Ectodermal cell (in vitro differentiated cells): ENCODE measurements around the gene PDE10A.
"Not testable (repeated sequence)": the region's sequence is repeated elsewhere in the genome, so short reads cannot be mapped to it uniquely, and the experiment has no call there.

ENCODE experiments used
- H3K27ac ChIP-seq: 2 replicates; pipeline ENCODE4 v1.7.0; 2013; ENCODE audit warnings: mild to moderate bottlenecking, low read depth, low read length; ENCODE audit not compliant: insufficient read depth, poor library complexity, severe bottlenecking
- H3K27me3 ChIP-seq: 2 replicates; pipeline ENCODE4 v1.7.0; 2013; ENCODE audit warnings: mild to moderate bottlenecking, low read length; ENCODE audit not compliant: insufficient read depth, control insufficient read depth, poor library complexity, severe bottlenecking
- H3K36me3 ChIP-seq: one replicate; pipeline ENCODE4 v1.7.0; 2013; ENCODE audit warnings: low read length; ENCODE audit not compliant: control insufficient read depth, insufficient read depth
- H3K4me1 ChIP-seq: one replicate; pipeline ENCODE4 v1.7.0; 2013; ENCODE audit warnings: low read length; ENCODE audit not compliant: control insufficient read depth, insufficient read depth
- H3K4me3 ChIP-seq: 2 replicates; pipeline ENCODE4 v1.7.0; 2013; ENCODE audit warnings: low read depth, low read length, control low read depth; ENCODE audit not compliant: insufficient read depth
- H3K9me3 ChIP-seq: 2 replicates; pipeline ENCODE4 v1.7.0; 2013; ENCODE audit warnings: mild to moderate bottlenecking, low read length, moderate library complexity; ENCODE audit not compliant: control insufficient read depth
- WGBS, 2 experiments: methylation state at CpG; one replicate each; pipeline ENCODE4 v1.1.7; 2013; ENCODE audit warnings: missing lambda C conversion rate in 2 of 2; 5-methylcytosine and 5-hydroxymethylcytosine counted together

PDE10A gene

DNA sequence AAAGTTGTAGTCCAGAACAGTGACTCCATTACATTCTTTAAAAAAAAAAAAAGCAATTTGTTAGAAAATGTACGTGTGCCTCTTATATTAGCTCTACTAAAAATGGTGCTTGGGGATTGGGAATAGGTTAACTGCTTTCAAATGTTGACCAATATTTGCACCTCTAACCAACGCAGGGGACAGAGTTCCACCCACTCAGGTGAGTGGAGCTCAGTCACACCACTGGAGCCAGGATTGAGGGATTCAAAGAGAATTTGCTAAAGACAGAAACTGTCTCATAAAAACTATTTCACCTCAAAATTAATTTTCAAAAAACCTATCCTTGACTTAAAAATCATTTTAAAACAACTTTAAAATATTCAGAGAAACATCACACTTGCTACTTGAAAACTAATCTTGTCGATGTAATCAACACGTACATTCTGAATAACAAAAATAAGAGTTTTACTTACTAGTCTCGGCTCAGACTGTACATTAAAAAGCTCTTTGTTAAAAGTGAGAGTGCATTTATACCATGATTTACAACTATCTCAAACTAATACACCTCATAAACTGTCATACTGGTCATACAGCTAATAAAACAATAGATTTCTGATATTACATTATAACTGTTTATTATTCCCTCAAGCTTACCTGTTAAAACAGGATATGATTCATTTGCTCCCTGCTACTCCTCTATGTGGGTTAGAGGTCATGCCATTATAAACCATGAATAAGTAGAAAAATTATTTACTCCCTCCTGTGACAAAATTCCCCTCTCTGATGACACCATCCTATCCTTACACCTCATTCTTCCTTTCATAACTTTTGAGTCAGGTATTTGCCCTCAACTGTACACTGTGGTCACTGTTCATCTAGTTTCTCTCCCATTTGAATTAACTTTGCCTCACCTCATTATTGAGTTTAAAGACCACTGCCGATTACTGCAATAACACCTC is 88.6 kb downstream of the PDE10A start:
- 91 to 96% methylated on average over 5 to 6 of the region's 6 CpGs for WGBS, 2 experiments
- no peaks in the 10 kb centered on the region for H3K27me3 ChIP-seq
- no peak overlapping the region for H3K27ac ChIP-seq
- peaks cover 5% of the 10 kb centered on the region for H3K4me1 ChIP-seq
- H3K4me3 ChIP-seq: no peak overlapping the region
- no peaks in the 10 kb centered on the region for H3K36me3 ChIP-seq
- no peaks in the 10 kb centered on the region for H3K9me3 ChIP-seq

DNA sequence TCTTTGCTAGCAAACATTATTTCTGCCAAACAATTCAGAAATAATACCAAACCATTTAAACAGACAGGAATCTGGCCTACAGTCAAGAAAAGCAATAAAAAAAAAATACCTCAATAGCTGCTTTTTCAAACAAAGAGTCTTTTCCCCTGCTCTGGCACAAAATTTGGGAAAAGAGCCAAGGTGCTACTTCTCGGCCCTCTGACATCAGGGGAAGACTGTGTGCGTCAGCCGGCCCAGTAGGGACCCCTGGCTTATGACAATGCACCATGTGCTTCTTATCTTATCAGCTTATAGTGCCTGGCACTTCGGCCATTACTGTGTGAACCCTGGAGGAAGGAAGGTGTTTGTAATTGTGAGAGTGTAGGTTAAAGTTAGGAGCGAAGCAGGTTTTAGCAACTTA is 89.4 kb downstream of the PDE10A start:
- Histone ChIP-seq H3K36me3 (no peaks in the 10 kb centered on the region), H3K4me1 (peaks cover 5% of the 10 kb centered on the region), H3K9me3 (no peaks in the 10 kb centered on the region), H3K4me3 (no peak overlapping the region), H3K27me3 (no peaks in the 10 kb centered on the region), H3K27ac (no peak overlapping the region)
- 87 to 89% methylated on average over 4 of the region's 5 CpGs for WGBS, 2 experiments

DNA sequence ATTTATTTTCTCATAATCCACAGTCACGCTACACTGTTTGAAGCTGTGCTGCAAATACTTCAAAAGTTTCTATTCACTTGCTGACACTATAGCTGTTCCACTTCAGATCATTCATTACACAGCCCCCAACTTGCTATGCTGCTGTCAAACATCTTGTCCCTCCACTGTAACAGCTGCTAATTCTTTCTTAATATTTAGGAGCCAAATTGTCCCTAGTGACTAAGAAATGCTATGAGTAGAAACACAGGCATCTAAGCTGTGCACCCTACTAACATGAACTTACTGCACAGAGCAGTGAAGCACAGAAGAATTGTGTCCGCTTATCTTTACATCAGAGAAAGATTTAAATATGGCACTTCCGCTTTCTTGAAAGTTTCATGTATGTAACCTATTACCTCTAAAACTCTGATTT is 91.3 kb downstream of the PDE10A start:
- H3K4me1 ChIP-seq: peaks cover 5% of the 10 kb centered on the region
- 93 to 97% methylated on average over 3 of the region's 3 CpGs for WGBS, 2 experiments
- no peak overlapping the region for H3K27ac ChIP-seq
- H3K4me3 ChIP-seq: no peak overlapping the region
- H3K36me3 ChIP-seq: no peaks in the 10 kb centered on the region
- H3K9me3 ChIP-seq: no peaks in the 10 kb centered on the region
- no peaks in the 10 kb centered on the region for H3K27me3 ChIP-seq

DNA sequence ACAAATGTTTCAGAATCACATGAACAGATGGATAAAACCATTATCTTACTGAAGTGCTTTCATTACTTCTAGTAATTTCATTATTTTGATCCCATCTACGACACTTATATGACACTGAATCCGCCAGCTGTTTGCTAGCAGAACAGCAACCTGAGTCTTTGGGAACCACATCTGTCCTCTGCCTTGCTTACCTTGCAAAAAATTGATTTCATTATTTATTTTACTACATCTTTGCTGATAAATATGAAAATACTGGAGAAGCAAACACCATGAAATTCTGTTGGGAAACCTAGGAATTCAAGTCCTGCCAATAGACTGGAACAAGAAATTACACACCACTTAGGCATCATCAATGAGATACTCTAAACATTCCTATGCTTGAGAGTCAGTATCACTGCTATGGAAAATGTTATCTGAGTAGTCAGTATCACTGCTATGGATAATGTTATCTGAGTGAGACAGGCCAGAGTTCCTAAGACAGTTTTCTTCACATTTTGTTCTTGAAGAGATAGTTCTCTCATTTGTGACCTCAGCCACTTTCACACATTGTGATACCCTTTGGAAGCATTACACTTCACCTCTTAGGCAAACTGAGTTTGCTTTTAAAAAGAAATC is 91.9 kb downstream of the PDE10A start:
- H3K27me3 ChIP-seq: no peaks in the 10 kb centered on the region
- H3K27ac ChIP-seq: no peak overlapping the region
- peaks cover 5% of the 10 kb centered on the region for H3K4me1 ChIP-seq
- no peaks in the 10 kb centered on the region for H3K9me3 ChIP-seq
- H3K36me3 ChIP-seq: no peaks in the 10 kb centered on the region
- no peak overlapping the region for H3K4me3 ChIP-seq
- 97 to 98% methylated on average over 2 of the region's 2 CpGs for WGBS, 2 experiments

DNA sequence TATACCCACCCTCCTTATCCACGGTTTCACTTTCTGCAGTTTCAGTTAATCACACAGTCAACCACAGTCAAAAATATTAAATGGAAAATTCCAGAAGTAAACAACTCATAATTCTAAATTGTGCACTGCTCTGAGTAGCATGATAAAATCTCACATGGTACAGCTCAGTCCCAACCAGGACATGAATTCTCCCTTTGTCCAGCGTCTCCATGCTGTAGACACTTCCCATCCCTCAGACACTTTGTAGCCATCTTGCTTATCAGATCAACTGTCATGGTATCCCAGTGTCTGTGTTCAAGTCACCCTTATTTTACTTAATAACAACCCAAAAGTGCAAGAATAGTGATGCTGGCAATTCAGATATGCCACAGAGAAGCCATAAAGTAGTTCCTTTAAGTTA is 94.7 kb downstream of the PDE10A start:
- H3K4me3 ChIP-seq: no peak overlapping the region
- WGBS, 2 experiments: 93 to 99% methylated on average over 2 of the region's 2 CpGs
- H3K36me3 ChIP-seq: no peaks in the 10 kb centered on the region
- H3K9me3 ChIP-seq: no peaks in the 10 kb centered on the region
- H3K4me1 ChIP-seq: no peaks in the 10 kb centered on the region
- no peaks in the 10 kb centered on the region for H3K27me3 ChIP-seq
- H3K27ac ChIP-seq: no peak overlapping the region

DNA sequence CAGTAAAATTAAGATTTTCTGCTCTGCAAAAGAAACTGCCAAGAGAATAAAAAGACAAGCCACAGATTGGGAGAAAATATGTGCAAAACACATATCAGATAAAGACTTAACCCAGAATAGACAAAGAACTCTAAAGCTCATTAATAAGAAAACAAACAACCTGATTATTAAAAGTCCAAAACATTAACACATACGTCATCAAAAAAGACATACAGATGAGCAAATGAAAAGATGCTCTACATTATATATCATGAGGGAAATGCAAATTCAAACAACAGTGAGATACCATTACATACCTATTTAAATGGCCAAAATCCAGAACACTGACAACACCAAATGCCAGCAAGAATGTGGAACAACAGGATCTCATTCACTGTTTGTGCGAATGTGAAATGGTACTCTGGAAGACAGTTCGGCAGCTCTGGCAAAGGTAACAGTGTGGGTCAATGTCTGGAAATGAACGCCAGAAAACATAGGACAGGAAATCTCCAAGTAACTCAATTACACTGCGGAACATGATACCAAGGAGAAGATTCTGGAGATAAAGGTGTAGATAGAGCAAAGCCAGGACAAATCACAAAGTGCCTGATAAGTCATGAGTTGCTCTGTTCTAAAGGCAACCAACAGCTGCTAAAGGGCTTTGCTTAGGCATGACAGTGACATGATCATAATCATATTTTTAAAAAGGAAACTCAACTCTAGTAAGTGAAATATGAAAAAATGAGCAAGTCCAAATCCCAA is 96.8 kb downstream of the PDE10A start:
- Histone ChIP-seq H3K36me3 (no peaks in the 10 kb centered on the region), H3K4me1 (no peaks in the 10 kb centered on the region), H3K4me3 (no peak overlapping the region), H3K27ac (no peak overlapping the region), H3K27me3 (no peaks in the 10 kb centered on the region), H3K9me3 (no peaks in the 10 kb centered on the region)
- 93 to 94% methylated on average over 4 to 5 of the region's 5 CpGs for WGBS, 2 experiments

DNA sequence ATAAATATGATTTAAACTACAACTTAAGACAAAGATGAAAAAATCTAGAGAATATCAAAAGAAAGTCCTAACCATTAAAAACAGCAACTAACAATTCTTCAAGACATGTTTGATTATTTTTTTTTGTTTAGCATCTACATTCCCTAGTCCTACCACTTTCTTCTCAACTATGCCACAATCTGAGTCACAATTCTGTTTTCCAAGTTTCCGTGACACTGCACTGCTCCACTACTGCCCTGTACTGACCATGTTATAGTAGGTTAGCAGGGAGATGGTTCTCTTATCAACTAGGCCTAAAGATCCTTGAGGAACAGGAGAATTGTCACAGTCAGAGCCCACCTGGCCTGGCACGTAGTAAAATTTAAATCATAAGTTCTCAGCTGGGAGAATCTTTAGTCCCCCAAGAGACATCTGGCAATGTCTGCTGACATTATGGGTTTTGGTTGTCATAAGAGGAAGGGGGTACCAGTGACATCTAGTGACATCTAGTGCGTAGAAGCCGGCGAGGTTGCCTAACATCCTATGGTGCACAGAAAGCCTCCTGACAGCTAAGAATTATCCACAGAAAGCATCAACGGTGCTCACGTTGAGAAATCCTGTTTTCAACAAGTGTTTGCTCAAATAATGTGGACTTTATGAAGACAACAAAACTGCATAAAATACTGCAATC is 100.5 kb downstream of the PDE10A start:
- Histone ChIP-seq H3K4me1 (no peaks in the 10 kb centered on the region), H3K27me3 (no peaks in the 10 kb centered on the region), H3K9me3 (no peaks in the 10 kb centered on the region), H3K27ac (no peak overlapping the region), H3K4me3 (no peak overlapping the region), H3K36me3 (no peaks in the 10 kb centered on the region)
- 78 to 80% methylated on average over 7 of the region's 7 CpGs for WGBS, 2 experiments

DNA sequence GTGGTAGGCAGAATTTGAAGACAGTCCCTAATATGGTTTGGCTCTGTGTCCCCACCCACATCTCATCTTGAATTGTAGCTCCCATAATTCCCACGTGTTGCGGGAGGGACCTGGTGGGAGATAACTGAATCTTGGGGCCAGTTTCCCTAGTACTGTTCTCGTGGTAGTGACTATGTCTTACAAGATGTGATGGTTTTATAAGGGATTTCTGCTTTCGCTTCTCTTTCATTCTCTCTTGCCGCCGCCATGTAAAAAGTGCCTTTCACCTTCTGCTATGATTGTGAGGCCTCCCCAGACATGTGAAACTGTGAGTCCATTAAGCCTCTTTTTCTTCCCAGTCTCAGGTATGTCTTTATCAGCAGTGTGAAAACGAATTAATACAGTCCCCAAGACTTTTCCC is 103.4 kb downstream of the PDE10A start:
- no peaks in the 10 kb centered on the region for H3K4me1 ChIP-seq
- H3K36me3 ChIP-seq: no peaks in the 10 kb centered on the region
- no peak overlapping the region for H3K27ac ChIP-seq
- 93 to 95% methylated on average over 7 of the region's 7 CpGs for WGBS, 2 experiments
- no peaks in the 10 kb centered on the region for H3K9me3 ChIP-seq
- no peaks in the 10 kb centered on the region for H3K27me3 ChIP-seq
- H3K4me3 ChIP-seq: no peak overlapping the region

DNA sequence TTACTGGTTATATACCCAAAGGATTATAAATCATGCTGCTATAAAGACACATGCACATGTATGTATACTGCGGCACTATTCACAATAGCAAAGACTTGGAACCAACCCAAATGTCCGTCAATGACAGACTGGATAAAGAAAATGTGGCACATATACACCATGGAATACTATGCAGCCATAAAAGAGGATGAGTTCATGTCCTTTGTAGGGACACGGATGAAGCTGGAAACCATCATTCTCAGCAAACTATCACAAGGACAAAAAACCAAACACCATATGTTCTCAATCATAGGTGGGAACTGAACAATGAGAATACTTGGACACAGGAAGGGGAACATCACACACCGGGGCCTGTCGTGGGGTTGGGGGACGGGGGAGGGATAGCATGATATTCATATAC is 104.9 kb downstream of the PDE10A start:
- H3K4me3 ChIP-seq, H3K27me3 ChIP-seq, H3K9me3 ChIP-seq, H3K4me1 ChIP-seq, H3K36me3 ChIP-seq, H3K27ac ChIP-seq: not testable (repeated sequence)
- 94 to 100% methylated on average over 1 to 3 of the region's 6 CpGs for WGBS, 2 experiments

DNA sequence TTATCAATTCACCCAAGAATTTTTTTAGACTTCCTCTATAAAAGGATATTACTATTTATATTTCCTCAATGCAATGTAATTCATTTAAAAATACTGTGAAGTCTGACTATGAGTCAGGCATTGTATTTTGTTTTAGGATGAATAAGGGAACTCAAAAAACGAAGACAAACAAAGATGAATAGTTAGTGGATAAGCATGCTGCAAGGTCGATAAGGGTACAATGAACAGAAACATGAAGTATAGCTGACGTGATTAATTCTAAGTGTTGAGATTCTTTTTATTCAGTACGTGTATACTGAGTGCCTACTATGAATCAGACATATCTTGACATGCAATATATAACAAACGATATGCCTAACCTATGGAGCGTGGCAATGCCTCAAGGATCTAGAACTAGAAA is 105.4 kb downstream of the PDE10A start:
- no peaks in the 10 kb centered on the region for H3K27me3 ChIP-seq
- no peak overlapping the region for H3K27ac ChIP-seq
- WGBS, 2 experiments: 93% methylated on average over 6 of the region's 6 CpGs
- no peaks in the 10 kb centered on the region for H3K9me3 ChIP-seq
- H3K4me3 ChIP-seq: no peak overlapping the region
- H3K4me1 ChIP-seq: no peaks in the 10 kb centered on the region
- H3K36me3 ChIP-seq: no peaks in the 10 kb centered on the region
